Skeletal muscle cell (primary cell): ENCODE results near the gene IPO13.

Source experiments
- DNase-seq: peaks from one replicate; pipeline ENCODE4 v3.0.0-alpha.2; 2010; ENCODE audit warnings: low read depth
- H3K4me3 ChIP-seq: 2 replicates; pipeline ENCODE4 v1.5.1; 2011; ENCODE audit warnings: low read depth, mild to moderate bottlenecking, control low read depth, low read length, moderate library complexity

The IPO13 gene

GRCh38 chr1:43925846-43926245 is 20.9 kb upstream of the IPO13 start:
- no peak for DNase-seq
- H3K4me3 ChIP-seq, result no peak overlapping the region

- no peak for DNase-seq
These were observed 16.4 kb upstream of the IPO13 start for GRCh38 chr1:43930168-43930948.

GRCh38 chr1:43930949-43931275 is 15.8 kb upstream of the IPO13 start:
- no peak for DNase-seq

More at GRCh38 chr1:43930168-43930948, 16.4 kb upstream of the IPO13 start:
- no peak overlapping the region for H3K4me3 ChIP-seq

GRCh38 chr1:43931711-43932660 is 14.8 kb upstream of the IPO13 start:
- no peak overlapping the region for H3K4me3 ChIP-seq
- no peak for DNase-seq

More at GRCh38 chr1:43930949-43931275, 15.8 kb upstream of the IPO13 start:
- H3K4me3 ChIP-seq, result no peak overlapping the region

- no peak for DNase-seq
- H3K4me3 ChIP-seq, result peak overlapping the region; percentile 51
These were observed 13.9 kb upstream of the IPO13 start for GRCh38 chr1:43932786-43933385.

GRCh38 chr1:43933386-43934100 is 13.2 kb upstream of the IPO13 start, which contains the start of gene ARTN:
ARTN (plus strand) TSS chr1:43933801; CDS start chr1:43935657, 1,856 bp downstream.
- H3K4me3 ChIP-seq, result peak within 1 kb of the TSS; percentile 51
- DNase-seq, result no peak

- no peak overlapping the region for H3K4me3 ChIP-seq
- DNase-seq, result no peak
These were observed 12.4 kb upstream of the IPO13 start for GRCh38 chr1:43934101-43934985.

GRCh38 chr1:43934986-43935324 is 11.8 kb upstream of the IPO13 start:
- no peak for DNase-seq
- no peak overlapping the region for H3K4me3 ChIP-seq

GRCh38 chr1:43935711-43936427 is 10.9 kb upstream of the IPO13 start:
- DNase-seq, result no peak
- H3K4me3 ChIP-seq, result peak overlapping the region; percentile 29

GRCh38 chr1:43936431-43937151 is 10.2 kb upstream of the IPO13 start:
- no peak for DNase-seq
- peak overlapping the region; percentile 32 for H3K4me3 ChIP-seq

- no peak for DNase-seq
- no peak overlapping the region for H3K4me3 ChIP-seq
These were observed 9.4 kb upstream of the IPO13 start for GRCh38 chr1:43937179-43937865.

- no peak for DNase-seq
- no peak overlapping the region for H3K4me3 ChIP-seq
These were observed 8.4 kb upstream of the IPO13 start for GRCh38 chr1:43938383-43938782.

- DNase-seq, result no peak
- no peak overlapping the region for H3K4me3 ChIP-seq
These were observed 7.7 kb upstream of the IPO13 start for GRCh38 chr1:43938892-43939587.

- H3K4me3 ChIP-seq, result no peak overlapping the region
- no peak for DNase-seq
These were observed 4.3 kb upstream of the IPO13 start for GRCh38 chr1:43942411-43942810.

- no peak overlapping the region for H3K4me3 ChIP-seq
- no peak for DNase-seq
These were observed 1.9 kb upstream of the IPO13 start for GRCh38 chr1:43944860-43945259.

- H3K4me3 ChIP-seq, result peak overlapping the region; percentile 87
These were observed 995 bp upstream of the IPO13 start for GRCh38 chr1:43945674-43946235.

More at GRCh38 chr1:43945674-43946235, 995 bp upstream of the IPO13 start:
- no peak for DNase-seq
